ENCODE measurements around the gene KRT32. TPM values are rescaled to one million over a fixed set of nuclear protein-coding genes. Genes with fewer than 3 reads are reported as not detected.

Gene KRT32
- total RNA-seq, 1 experiment from 2014 or later = not detected

GRCh38 chr17:41448506-41448905, 18.7 kb downstream of the KRT32 start:
- no TSS peak for BruUV-seq (replicated peaks)
- H3K4me3 ChIP-seq (ENCODE audit: low read depth, low read length, poor library complexity, severe bottlenecking) = no peak overlapping the region
- TF ChIP-seq CTCF (conservative IDR thresholded peaks at IDR 0.05; ENCODE audit: low read depth, low read length) (no peak), EZH2 (IDR thresholded peaks at IDR 0.05; ENCODE audit: borderline replicate concordance, low read depth, low read length, poor library complexity, severe bottlenecking) (no peak)
- CTCF ChIA-PET = no interaction called here
- no peaks in the 10 kb centered on the region for H3K9me3 ChIP-seq (ENCODE audit: low read depth, low read length, poor library complexity, severe bottlenecking)
- H3K27ac ChIP-seq (ENCODE audit: low read depth, low read length, poor library complexity, severe bottlenecking) = no peak overlapping the region
- intact Hi-C loops (cut with micrococcal nuclease; ENCODE audit: unreplicated experiment) = no loop called here
- no peaks in the 10 kb centered on the region for H3K4me1 ChIP-seq (ENCODE audit: insufficient read depth, low read length, poor library complexity, severe bottlenecking)
- H3K27me3 ChIP-seq (replicated peaks; ENCODE audit: insufficient read depth, low read depth, low read length, poor library complexity) = no peaks in the 10 kb centered on the region
- H3K36me3 ChIP-seq (ENCODE audit: insufficient read depth, low read length, poor library complexity, severe bottlenecking) = no peaks in the 10 kb centered on the region
- DNase-seq (ENCODE audit: low spot score) = no peak
- POLR2A ChIA-PET (ENCODE audit: low non-redundant PET) = no interaction called here

- TF ChIP-seq CTCF (conservative IDR thresholded peaks at IDR 0.05; ENCODE audit: low read depth, low read length) = no peak
- no peak for TF ChIP-seq EZH2 (IDR thresholded peaks at IDR 0.05; ENCODE audit: borderline replicate concordance, low read depth, low read length, poor library complexity, severe bottlenecking)
- no peaks in the 10 kb centered on the region for H3K9me3 ChIP-seq (ENCODE audit: low read depth, low read length, poor library complexity, severe bottlenecking)
- no peaks in the 10 kb centered on the region for H3K27me3 ChIP-seq (replicated peaks; ENCODE audit: insufficient read depth, low read depth, low read length, poor library complexity)
- H3K4me3 ChIP-seq (ENCODE audit: low read depth, low read length, poor library complexity, severe bottlenecking) = no peak overlapping the region
- ChIA-PET POLR2A (ENCODE audit: low non-redundant PET) (no interaction called here), CTCF (no interaction called here)
- intact Hi-C loops (cut with micrococcal nuclease; ENCODE audit: unreplicated experiment) = no loop called here
- no TSS peak for BruUV-seq (replicated peaks)
- no peak overlapping the region for H3K27ac ChIP-seq (ENCODE audit: low read depth, low read length, poor library complexity, severe bottlenecking)
- no peaks in the 10 kb centered on the region for H3K4me1 ChIP-seq (ENCODE audit: insufficient read depth, low read length, poor library complexity, severe bottlenecking)
- DNase-seq (ENCODE audit: low spot score) = no peak
- H3K36me3 ChIP-seq (ENCODE audit: insufficient read depth, low read length, poor library complexity, severe bottlenecking) = no peaks in the 10 kb centered on the region
Observed at GRCh38 chr17:41446806-41447205, 20.4 kb downstream of the KRT32 start.

DNA sequence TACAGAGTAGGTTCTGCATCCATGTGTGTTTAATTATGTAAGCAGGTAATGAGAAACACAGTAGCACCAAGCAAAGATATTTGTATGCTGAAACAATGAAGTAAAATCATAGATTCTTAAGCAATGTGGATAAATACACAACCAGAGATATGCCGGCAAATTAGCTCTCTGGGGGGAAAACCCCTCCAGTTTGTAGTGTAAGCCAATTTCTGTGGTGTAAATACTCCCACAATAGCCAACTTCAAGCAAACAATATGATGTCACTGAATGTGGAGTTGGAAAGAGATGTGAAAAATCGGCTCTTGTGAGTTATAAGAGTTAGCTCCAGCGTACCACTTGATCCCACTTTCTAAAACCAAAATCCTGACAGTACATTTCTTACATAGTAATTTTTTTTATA, 22.5 kb downstream of the KRT32 start:
- no TSS peak for BruUV-seq (replicated peaks)
- no peak overlapping the region for H3K4me3 ChIP-seq (ENCODE audit: low read depth, low read length, poor library complexity, severe bottlenecking)
- no peaks in the 10 kb centered on the region for H3K27me3 ChIP-seq (replicated peaks; ENCODE audit: insufficient read depth, low read depth, low read length, poor library complexity)
- ChIA-PET POLR2A (ENCODE audit: low non-redundant PET) (no interaction called here), CTCF (no interaction called here)
- TF ChIP-seq CTCF (conservative IDR thresholded peaks at IDR 0.05; ENCODE audit: low read depth, low read length) = no peak
- TF ChIP-seq EZH2 (IDR thresholded peaks at IDR 0.05; ENCODE audit: borderline replicate concordance, low read depth, low read length, poor library complexity, severe bottlenecking) = no peak
- H3K9me3 ChIP-seq (ENCODE audit: low read depth, low read length, poor library complexity, severe bottlenecking) = no peaks in the 10 kb centered on the region
- no peak for DNase-seq (ENCODE audit: low spot score)
- no peaks in the 10 kb centered on the region for H3K36me3 ChIP-seq (ENCODE audit: insufficient read depth, low read length, poor library complexity, severe bottlenecking)
- intact Hi-C loops (cut with micrococcal nuclease; ENCODE audit: unreplicated experiment) = no loop called here
- H3K27ac ChIP-seq (ENCODE audit: low read depth, low read length, poor library complexity, severe bottlenecking) = no peak overlapping the region
- H3K4me1 ChIP-seq (ENCODE audit: insufficient read depth, low read length, poor library complexity, severe bottlenecking) = no peaks in the 10 kb centered on the region
